ENCODE data around the gene ACP2.

Gene ACP2

GRCh38 chr11:47229161-47229560 is 19.5 kb downstream of the ACP2 start:
- no peak for TF ChIP-seq CTCF (IDR thresholded peaks at IDR 0.05; ENCODE audit: borderline replicate concordance, control extremely low read depth, extremely low read depth, insufficient read depth, missing control alignments)
- DNase-seq (ENCODE audit: low spot score), result peak; percentile 3
- in situ Hi-C loops (cut with MboI; ENCODE audit: low sequenced_read_pairs, unreplicated experiment), result no loop called here

- DNase-seq (ENCODE audit: low spot score), result no peak
- TF ChIP-seq CTCF (IDR thresholded peaks at IDR 0.05; ENCODE audit: borderline replicate concordance, control extremely low read depth, extremely low read depth, insufficient read depth, missing control alignments), result no peak
- in situ Hi-C loops (cut with MboI; ENCODE audit: low sequenced_read_pairs, unreplicated experiment), result no loop called here
These were observed 22.8 kb downstream of the ACP2 start for GRCh38 chr11:47225552-47226400.

GRCh38 chr11:47222696-47223095 is 25.9 kb downstream of the ACP2 start:
- no peak for TF ChIP-seq CTCF (IDR thresholded peaks at IDR 0.05; ENCODE audit: borderline replicate concordance, control extremely low read depth, extremely low read depth, insufficient read depth, missing control alignments)
- DNase-seq (ENCODE audit: low spot score), result no peak
- in situ Hi-C loops (cut with MboI; ENCODE audit: low sequenced_read_pairs, unreplicated experiment), result no loop called here

GRCh38 chr11:47220401-47220821 is 28.2 kb downstream of the ACP2 start:
- in situ Hi-C loops (cut with MboI; ENCODE audit: low sequenced_read_pairs, unreplicated experiment), result no loop called here
- no peak for DNase-seq (ENCODE audit: low spot score)
- no peak for TF ChIP-seq CTCF (IDR thresholded peaks at IDR 0.05; ENCODE audit: borderline replicate concordance, control extremely low read depth, extremely low read depth, insufficient read depth, missing control alignments)

- TF ChIP-seq CTCF (IDR thresholded peaks at IDR 0.05; ENCODE audit: borderline replicate concordance, control extremely low read depth, extremely low read depth, insufficient read depth, missing control alignments), result no peak
- DNase-seq (ENCODE audit: low spot score), result peak; percentile 60
- in situ Hi-C loops (cut with MboI; ENCODE audit: low sequenced_read_pairs, unreplicated experiment), result no loop called here
These were observed 32.4 kb downstream of the ACP2 start for GRCh38 chr11:47216121-47216798.

GRCh38 chr11:47215366-47215910 is 33.2 kb downstream of the ACP2 start:
- peak; percentile 20 for DNase-seq (ENCODE audit: low spot score)
- in situ Hi-C loops (cut with MboI; ENCODE audit: low sequenced_read_pairs, unreplicated experiment), result no loop called here
- no peak for TF ChIP-seq CTCF (IDR thresholded peaks at IDR 0.05; ENCODE audit: borderline replicate concordance, control extremely low read depth, extremely low read depth, insufficient read depth, missing control alignments)

Measured in GM13976 (cell line).